GM19239 (cell line): Measurements from ENCODE around the gene BLMH.
A peak's percentile ranks its signal among the peaks of the same experiment; 100 is the strongest.

Experiments
- DNase-seq: peaks from one replicate; pipeline ENCODE4 v3.0.0; 2011; ENCODE audit warnings: low spot score; ENCODE audit not compliant: insufficient read length
- FAIRE-seq: peaks from 2 replicates; lab custom pipeline; 2011; peaks lifted over from hg19 to GRCh38; lab: Jason Lieb, UNC

BLMH gene

DNA sequence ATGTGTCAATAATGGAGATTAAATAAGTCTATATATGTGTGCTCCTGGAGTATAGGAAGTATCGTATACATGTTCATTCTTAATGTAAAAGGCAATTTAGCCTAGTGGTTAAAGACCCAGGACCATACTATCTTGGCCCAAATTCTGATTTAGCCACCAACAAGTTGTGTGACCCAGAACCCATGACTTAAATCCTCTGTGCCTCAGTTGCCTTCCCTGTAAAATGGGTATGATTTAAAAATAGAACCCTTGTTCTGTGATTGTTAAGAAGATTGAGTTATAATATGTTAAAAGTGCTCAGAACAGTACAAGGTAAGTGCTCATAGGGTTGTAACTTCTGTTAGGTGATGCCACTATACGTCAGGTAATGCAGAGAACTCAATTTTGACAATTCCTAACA lies 18.8 kb upstream of the BLMH start:
- no peak for DNase-seq
- FAIRE-seq = no peak

GRCh38 chr17:30309591-30309990 lies 17.8 kb upstream of the BLMH start:
- FAIRE-seq (no peak), DNase-seq (no peak)

DNA sequence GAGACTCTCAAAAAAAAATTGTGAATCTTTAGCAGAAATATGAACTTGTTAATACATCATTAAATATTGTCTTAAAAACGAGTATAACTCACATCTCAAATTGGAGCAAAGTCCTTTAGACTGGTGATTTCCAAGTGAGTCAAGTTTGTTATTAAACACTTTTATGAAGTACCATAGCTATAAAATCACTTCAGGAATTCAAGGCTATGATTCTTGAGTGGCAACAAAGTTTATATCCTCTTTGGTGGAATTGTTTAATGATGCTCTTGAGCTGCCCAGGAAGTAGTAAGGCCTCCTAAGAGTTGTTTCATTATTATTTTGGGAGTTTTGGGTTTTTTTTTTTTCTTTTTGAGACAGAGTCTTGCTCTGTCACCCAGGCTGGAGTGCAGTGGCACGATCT lies 16.7 kb upstream of the BLMH start:
- FAIRE-seq = no peak
- DNase-seq = no peak

DNA sequence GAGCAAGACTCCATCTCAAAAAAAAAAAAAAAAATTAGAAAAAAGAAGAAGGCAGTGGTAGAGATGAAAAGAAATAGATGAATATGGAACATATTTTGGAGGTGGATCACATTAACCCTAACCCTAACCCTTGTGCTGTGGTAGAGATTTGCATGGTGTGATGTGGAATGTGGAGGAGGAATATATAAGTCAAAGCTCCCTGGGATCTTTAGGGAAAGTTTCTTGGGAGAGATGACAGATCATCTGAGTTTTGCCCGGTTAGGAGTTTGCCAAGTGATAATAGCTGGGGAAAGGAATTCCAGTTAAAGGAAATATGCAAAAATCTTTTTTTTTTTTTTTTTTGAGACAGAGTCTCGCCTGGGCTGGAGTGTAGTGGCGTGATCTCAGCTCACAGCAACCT lies 13.0 kb upstream of the BLMH start:
- no peak for FAIRE-seq
- DNase-seq = no peak

GRCh38 chr17:30302241-30302640 lies 10.5 kb upstream of the BLMH start:
- DNase-seq (no peak), FAIRE-seq (no peak)

DNA sequence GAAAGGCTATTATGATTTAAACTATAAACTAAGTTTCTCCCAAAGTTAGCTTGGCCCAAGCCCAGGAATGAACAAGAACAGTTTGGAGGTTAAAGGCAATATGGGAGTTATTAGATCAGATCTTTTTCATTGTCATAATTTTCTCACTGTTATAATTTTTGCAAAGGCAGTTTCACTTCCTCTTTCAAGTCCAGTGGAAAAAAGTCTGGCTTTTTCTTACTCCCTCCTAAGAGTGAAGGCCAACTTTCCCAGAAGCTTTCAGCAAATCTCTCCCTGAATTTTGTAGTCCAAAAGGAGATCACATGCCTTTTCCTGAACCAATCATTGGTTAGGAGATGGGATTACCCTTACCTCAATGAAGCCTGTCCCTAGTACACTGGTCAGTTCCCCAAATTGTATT lies 9.1 kb upstream of the BLMH start:
- DNase-seq (no peak), FAIRE-seq (no peak)

- no peak for DNase-seq
- FAIRE-seq = no peak
These were observed 7.3 kb upstream of the BLMH start for GRCh38 chr17:30299000-30299399.

DNA sequence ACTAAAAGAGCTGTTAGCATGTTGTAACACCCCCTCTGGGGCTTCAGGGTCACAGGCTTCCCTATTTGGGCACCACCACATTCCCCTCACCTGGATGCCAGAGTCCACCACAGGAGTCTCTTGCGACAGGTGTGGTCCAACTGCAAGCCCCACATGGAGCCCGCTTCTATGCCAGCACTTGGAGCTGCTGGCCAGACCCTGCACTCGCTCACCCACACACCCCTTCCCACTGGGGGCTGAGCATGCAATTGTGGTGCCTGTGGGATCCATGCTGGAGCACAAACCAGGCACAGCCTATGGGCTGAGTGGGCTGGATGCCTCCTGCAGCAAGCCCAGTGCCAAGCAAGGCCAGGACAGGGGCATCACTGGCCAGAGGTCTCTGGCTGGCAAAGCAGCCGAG lies 6.0 kb upstream of the BLMH start:
- FAIRE-seq (no peak), DNase-seq (no peak)

GRCh38 chr17:30296499-30297080 lies 4.8 kb upstream of the BLMH start:
- no peak for FAIRE-seq
- DNase-seq = no peak

DNA sequence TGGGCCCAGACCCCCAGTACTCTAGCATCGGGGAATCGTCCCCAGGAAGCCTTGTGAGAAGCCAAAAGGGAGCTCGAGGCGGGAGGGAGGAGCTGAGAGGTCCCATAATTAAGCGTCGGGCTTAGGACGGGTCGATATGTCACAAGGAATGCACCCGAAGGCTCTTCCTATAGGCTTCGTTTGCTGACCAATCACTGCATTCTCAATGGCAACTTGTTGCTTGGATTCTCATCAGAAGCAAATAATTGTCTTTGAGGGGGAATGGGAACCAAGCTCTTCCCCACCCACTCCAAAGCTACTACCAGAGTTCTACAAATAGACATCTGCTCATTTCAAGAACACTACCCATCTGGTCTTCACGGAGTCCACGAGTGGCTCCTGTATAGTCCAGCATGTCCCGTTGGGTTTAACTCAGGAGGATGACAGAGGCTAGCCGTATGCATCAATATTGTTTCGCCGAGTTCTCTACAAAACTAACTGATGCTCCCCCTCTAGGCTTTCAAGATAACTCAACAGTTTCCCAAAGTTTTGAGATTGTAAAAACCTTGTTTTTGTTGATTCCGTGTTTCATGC lies 628 bp upstream of the BLMH start:
- no peak for DNase-seq
- FAIRE-seq = peak; percentile 77

- FAIRE-seq (peak; percentile 89), DNase-seq (peak; percentile 26)
These were observed 825 bp downstream of the BLMH start for GRCh38 chr17:30290696-30291542.

GRCh38 chr17:30290077-30290476 lies 1.7 kb downstream of the BLMH start:
- DNase-seq (no peak), FAIRE-seq (no peak)

GRCh38 chr17:30279156-30279555 lies 12.6 kb downstream of the BLMH start:
- DNase-seq (no peak), FAIRE-seq (no peak)

DNA sequence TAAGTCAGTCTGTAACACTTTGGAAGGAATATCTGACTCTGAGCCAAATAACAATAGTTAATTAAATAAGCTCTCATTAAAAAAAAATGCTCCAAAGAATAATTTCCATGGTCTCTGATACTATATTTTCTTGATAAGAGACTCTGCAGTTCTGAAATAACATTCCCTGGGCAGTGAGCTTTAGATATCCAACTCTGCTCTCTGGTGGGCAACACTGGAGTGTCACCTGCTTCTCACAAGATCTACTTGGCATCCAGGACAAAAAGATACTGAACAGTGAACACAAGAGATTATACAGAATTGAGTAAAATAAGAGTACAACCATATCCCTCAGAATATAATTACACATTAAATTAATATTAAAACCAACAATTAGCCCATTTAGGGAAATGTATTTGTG lies 13.7 kb downstream of the BLMH start:
- DNase-seq = no peak
- peak; percentile 21 for FAIRE-seq

- DNase-seq (no peak), FAIRE-seq (no peak)
These were observed 15.8 kb downstream of the BLMH start for GRCh38 chr17:30275911-30276310.

GRCh38 chr17:30274887-30275286 lies 16.9 kb downstream of the BLMH start:
- DNase-seq = no peak
- FAIRE-seq = no peak

GRCh38 chr17:30273373-30273772 lies 18.4 kb downstream of the BLMH start:
- DNase-seq = no peak
- no peak for FAIRE-seq

DNA sequence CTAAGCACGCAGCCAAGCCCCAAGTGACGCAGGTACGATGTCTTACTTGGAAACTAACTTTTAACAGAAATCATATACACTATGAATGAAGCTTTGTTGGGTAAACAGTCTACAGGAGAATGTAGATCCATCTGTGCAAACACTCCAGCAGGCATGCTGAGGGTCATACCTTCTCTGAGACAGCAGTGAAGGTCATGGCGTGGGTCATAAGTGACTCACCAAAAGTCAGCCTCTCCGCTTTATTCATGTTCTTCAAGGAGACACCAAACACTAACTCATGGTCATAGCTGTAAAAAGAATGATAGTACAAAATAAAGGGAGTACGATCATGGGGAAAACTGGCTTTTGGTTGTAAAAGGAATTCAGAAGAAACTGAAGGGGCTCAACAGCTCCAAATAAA lies 20.6 kb downstream of the BLMH start:
- FAIRE-seq = no peak
- DNase-seq = no peak

DNA sequence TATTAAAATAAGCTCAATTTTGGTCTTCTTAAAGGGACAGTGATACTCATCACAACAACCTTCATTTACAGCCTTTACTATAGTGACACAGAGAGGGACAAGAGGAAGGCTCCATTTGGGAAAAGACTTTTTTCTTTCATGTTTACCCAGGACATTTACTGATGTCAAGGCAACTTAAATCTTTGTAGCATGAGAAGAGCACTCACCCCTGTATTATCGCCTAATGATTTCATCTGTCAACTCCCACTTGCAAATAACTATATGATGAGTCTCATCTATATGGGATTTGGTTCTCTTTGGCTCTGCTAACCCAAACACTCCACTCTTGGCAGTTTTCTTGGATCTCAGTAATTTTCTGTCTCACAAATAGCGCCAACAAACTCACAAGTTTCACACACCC lies 24.1 kb downstream of the BLMH start:
- FAIRE-seq = no peak

DNA sequence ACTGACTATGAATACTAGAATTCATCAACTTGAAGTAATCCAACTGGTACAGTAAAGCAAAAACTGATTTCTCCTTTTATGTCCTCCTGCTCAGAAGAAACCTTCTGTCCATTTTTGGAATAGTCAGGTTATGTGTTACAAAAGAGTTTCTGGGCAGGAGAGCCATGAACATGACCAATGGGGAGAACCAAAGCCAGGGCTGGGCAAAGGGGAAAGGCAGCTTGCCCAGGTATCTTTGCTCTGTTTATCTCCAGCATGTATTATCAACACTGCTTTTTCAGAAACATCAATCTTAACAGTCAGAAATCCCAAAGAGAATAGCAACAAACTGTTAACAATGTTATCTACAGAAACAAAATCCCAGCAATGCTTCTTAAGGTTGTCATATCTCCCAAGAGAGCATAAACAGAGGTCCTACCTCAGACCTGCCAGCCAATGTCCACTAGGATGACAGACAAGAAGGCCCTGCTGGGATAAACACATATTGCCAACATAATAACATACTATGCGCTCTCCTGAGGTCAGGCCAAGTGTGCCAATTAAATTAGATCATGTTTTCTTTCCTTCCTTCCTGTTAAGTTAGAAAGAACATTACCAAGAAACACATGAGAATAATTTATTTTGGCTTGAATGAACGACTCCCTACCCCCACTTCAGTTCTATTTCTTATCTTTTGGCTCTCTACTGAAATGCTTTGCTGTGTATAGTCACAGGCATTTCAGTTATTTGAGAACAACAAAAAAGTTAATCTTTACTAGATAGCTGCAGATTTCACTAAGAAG lies 28.0 kb downstream of the BLMH start:
- no peak for DNase-seq
- FAIRE-seq = no peak

More for the DNA sequence above, 24.1 kb downstream of the BLMH start:
- DNase-seq = no peak
